CD4-positive, alpha-beta T cell treated with Interleukin-15 for 4 hours (primary cell): ENCODE data around the gene ZPLD1.

Experiments
- DNase-seq: peaks from one replicate; pipeline ENCODE4 v3.0.0-alpha.2; 2020; ENCODE audit warnings: low spot score

The ZPLD1 gene

DNA sequence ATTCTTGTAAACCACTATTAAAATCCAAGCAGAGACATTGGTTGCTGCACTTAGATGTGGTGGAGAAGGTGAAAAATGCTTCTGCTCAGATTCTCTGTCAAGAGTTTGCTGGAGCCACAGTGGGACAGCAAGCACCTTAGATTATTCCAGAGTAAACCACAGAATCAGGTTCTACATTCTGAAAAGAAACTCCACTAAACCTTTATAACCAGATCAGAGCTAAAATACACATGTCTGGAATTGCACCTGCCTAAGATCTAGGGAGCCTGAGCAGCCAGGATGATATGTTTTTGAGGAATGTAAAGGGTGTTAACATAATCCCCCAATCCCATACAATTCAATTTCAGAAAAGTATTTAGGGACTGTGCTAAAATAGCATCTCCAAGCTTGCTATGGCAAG, at the start of gene ZPLD1:
Gene ZPLD1 (plus strand): TSS at position 301 of the 400 bp plus-strand sequence. CDS start 3,473 bp downstream, outside the sequence.
- DNase-seq = no peak

DNA sequence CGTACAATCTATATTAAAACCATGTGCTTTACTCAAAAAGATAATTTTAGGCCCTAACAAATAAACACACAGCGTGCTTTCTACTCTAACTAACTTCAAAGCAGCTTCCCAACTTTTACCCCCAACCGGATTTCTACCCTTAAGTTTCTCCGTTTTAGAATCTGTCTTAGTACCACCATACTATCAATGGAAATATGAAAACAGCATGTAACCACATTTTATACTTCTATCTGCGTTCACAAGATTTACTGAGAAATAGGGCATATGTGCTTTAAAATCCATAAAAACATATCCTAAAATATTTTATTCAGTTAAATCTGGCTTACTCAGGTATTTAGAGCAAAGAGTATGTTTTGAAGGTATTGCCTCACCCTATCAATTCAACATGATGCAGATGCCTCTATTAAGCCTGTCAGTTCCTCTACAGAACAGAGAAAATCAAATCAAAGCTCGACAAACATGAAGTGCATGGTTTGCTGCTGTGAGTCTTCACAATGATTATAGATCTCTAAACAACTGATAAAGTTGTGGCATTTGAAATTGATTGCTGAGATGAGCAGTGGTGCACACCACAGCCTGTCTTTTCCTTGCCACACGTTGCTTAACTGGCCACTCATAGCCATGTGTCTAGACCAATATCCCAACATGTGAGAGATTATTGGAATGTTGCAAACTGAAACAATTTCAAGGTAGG, 44.5 kb upstream of the ZPLD1 start:
- DNase-seq = no peak

GRCh38 chr3:102390916-102391315, 43.9 kb upstream of the ZPLD1 start:
- DNase-seq = no peak

GRCh38 chr3:102391491-102391890, 43.3 kb upstream of the ZPLD1 start:
- DNase-seq = no peak

- DNase-seq = no peak
Observed at GRCh38 chr3:102394517-102394916, 40.3 kb upstream of the ZPLD1 start.

DNA sequence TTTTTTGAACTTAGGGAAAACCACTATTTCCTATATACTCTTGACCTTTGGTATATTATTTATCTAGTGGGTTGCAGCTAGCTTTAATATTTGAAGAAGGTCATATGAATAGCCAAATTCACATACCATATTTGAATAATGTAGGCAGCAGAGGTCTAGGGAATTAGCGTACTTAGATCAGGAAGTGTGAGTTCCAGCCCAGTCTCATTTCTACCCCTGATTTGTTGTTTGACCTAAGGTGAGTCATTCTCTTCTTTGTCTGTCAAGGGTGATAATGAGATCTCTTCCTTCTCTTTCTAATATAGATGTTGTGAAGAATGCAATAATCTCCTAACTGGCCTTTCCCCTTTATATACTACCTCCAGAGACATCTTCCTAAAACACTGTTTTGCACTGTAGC, 36.6 kb upstream of the ZPLD1 start:
- no peak for DNase-seq

DNA sequence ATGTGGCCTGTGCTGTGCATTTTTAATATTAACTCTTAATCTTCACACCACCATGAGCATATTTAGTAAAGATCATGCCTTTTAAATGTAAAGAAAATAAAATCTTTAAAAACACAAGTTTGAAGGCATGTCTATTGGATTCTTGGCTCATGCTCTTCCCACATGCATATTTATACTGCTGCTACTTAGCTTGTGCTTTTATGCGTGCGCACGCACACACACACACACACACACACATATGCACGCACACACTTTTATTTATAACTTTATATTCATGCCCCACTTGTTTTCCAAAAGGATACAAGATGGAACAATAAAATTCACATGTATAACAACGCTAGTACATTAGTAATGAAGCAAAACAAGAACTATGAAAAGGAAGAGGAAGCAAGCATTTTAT, 36.1 kb upstream of the ZPLD1 start:
- no peak for DNase-seq

DNA sequence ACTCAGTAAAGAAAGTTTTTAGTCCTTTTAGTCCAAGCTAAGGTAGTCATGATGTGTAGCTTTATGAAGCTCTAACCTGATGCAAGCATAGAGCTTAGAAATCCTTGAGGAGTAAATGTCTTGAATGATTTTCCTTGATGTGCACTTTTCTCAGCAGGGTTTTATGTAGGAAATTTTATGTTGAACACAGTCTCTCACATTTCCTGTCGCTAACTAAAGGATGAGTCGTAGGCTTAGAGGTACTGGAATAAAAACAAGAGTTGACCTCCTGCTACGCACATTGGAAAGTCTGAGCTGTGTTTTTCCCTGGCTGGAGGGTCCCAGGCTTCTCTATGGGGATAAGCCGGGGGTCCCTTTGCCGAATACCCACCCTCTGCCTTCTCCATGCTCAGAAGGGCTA, 34.7 kb upstream of the ZPLD1 start:
- no peak for DNase-seq

DNA sequence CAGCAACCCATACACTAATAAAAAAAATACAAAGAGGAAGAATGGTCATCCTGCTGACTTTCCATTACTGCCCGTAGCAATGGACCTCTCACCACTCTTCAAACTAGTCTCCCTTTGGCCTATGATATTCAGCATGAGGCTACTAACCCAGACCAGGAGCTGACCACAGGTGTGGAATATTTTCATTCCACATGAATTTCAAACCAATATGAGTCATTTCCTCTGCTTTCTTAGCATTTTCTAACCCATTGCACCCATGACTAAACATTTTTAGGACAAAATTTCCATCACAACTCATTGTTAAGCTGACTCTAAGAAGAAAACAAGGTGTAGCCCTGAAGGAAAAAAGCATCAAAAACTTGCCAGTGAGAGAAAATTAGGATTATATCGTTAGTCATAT, 34.0 kb upstream of the ZPLD1 start:
- no peak for DNase-seq

- DNase-seq = no peak
Observed at GRCh38 chr3:102410616-102411015, 24.2 kb upstream of the ZPLD1 start.

- DNase-seq = no peak
Observed at GRCh38 chr3:102415553-102415952, 19.3 kb upstream of the ZPLD1 start.

DNA sequence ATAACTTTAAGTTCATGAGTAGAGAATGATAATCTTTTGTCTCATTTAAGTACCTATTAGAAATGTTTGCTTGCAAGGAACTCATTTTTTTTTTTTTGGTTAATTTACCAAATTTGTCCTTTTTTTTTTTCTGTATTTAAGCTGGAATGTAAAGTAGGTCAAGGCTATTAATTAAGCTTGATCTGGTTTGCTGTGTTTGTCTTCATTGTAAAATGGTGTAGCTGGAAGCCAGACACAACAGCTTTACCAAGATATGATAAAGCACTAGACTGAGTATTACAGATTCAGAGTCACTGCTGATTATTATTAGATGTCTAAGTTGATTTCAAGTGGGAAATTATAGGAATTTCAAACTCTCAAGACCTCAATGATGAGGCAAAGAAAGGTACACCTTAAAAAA, 15.0 kb upstream of the ZPLD1 start:
- no peak for DNase-seq

- DNase-seq = no peak
Observed at GRCh38 chr3:102441832-102442231, 7.0 kb downstream of the ZPLD1 start.

DNA sequence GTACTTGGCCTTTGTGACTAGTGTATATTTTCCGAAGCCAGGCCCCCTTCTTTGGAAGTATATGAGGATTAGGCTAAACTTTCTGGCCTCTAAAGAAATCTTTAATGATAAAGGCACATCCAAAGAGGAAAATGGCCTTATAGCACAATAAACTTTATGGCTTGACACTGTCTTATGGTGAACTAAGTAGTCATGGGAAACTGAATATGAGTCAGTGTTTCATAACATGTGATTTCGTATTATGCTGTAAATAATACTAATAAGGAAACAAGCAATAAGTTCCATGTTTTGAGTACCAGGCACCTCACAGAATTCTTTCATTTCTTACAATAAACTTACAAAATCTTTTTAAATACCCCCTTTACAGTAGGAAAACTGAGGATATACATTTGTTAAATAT, 8.2 kb downstream of the ZPLD1 start:
- DNase-seq = no peak

- no peak for DNase-seq
Observed at GRCh38 chr3:102444101-102444500, 9.3 kb downstream of the ZPLD1 start.

DNA sequence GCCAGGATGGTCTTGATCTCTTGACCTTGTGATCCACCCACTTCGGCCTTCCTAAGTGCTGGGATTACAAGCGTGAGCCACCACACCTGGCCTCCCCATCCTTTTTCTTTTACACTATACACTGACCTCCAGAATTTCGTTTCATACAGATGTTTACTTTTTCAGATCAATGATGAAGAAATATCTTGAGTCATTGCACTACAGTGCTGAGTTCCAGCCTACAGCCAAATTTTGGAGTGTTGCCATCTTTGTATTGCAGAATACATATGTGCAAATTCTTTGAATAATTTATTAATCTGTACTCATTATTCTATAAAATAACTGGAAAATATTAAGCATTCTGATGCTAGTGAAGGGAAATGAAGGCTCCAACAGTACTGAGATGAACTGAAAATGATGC, 12.5 kb downstream of the ZPLD1 start:
- DNase-seq = no peak

DNA sequence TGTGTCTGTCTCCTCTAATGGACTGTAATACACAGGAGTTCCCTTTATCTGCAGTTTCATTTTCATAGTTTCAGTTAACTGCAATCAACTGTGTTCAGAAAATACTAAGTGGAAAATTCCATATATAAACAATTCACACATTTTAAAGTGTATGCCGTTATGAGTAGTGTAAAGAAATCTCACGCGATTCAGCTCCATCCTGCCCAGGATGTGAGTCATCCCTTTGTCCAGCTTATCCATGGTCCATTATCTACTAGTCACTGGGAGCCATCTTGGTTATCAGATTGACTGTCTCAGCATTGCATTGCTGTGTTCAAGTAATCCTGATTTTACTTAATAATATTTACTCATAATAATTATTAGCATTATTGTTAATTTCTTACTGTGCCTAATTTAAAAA, 14.5 kb downstream of the ZPLD1 start:
- DNase-seq = no peak

GRCh38 chr3:102449930-102450329, 15.1 kb downstream of the ZPLD1 start:
- DNase-seq = no peak

DNA sequence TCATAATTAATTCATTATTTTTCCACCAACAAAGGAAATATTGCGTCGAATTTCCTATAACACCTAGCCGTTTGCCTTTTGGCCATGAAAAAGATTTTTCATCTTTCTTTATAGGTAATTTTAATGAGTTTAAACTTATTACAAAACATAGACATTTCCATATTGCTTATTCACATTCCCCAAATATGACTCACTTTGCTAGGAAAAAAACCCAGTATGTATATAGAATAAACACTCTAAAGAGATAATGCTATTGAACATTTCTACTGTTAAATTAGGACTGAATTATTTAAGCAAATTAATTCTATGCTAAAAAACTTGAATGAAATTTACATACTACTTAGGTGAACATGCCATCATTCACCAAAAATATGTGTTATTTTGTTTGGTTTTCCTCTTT, 16.2 kb downstream of the ZPLD1 start:
- DNase-seq = no peak

DNA sequence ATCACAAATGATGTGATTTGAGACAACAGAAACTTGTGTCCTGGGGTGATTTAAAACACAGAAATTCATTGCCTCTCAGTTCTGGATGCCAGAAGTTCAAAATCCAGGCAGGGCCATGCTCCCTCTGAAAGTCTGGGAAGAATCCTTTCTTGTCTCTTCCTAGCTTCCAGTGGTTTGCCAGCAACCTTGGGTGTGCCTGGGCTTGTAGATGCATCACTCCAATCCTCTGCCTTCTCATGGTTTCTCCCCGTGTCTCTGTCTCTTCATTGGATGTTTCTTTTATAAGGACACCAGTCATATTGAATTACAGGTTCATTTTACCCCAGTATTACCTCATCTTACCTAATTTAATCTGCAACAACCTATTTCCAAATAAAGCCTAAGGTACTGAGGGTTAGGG, 16.7 kb downstream of the ZPLD1 start:
- DNase-seq = no peak

GRCh38 chr3:102454181-102454580, 19.4 kb downstream of the ZPLD1 start:
- no peak for DNase-seq

GRCh38 chr3:102457644-102458043, 22.8 kb downstream of the ZPLD1 start:
- DNase-seq = no peak

GRCh38 chr3:102460579-102460978, 25.8 kb downstream of the ZPLD1 start:
- DNase-seq = no peak

GRCh38 chr3:102464261-102464660, 29.4 kb downstream of the ZPLD1 start:
- no peak for DNase-seq

- DNase-seq = no peak
Observed at GRCh38 chr3:102466001-102466400, 31.2 kb downstream of the ZPLD1 start.
